ENCODE measurements around the gene ATAD1.

DNA sequence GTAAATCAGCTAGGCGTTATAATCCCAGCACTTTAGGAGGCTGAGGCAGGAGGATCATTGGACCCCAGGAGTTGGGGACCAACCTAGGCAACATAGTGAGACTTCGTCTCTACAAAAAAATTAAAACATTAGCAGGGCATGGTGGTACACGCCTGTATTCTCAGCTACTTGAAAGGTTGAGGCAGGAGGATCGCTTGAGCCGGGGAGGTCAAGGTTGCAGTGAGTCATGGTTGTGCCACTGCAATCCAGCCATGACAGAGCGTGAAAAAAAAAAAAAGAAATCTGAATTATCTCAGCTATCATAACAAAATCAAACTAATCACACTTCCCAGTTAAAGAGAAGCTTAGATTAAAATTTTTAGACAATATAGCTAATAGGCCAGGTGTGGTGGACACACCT lies 35.3 kb downstream of the ATAD1 start:
- TF ChIP-seq, protein P1, sequence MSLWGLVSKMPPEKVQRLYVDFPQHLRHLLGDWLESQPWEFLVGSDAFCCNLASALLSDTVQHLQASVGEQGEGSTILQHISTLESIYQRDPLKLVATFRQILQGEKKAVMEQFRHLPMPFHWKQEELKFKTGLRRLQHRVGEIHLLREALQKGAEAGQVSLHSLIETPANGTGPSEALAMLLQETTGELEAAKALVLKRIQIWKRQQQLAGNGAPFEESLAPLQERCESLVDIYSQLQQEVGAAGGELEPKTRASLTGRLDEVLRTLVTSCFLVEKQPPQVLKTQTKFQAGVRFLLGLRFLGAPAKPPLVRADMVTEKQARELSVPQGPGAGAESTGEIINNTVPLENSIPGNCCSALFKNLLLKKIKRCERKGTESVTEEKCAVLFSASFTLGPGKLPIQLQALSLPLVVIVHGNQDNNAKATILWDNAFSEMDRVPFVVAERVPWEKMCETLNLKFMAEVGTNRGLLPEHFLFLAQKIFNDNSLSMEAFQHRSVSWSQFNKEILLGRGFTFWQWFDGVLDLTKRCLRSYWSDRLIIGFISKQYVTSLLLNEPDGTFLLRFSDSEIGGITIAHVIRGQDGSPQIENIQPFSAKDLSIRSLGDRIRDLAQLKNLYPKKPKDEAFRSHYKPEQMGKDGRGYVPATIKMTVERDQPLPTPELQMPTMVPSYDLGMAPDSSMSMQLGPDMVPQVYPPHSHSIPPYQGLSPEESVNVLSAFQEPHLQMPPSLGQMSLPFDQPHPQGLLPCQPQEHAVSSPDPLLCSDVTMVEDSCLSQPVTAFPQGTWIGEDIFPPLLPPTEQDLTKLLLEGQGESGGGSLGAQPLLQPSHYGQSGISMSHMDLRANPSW (CRISPR knock-in tag; conservative IDR thresholded peaks at IDR 0.05; ENCODE audit: low read depth), result no peak
- TF ChIP-seq, protein P2, sequence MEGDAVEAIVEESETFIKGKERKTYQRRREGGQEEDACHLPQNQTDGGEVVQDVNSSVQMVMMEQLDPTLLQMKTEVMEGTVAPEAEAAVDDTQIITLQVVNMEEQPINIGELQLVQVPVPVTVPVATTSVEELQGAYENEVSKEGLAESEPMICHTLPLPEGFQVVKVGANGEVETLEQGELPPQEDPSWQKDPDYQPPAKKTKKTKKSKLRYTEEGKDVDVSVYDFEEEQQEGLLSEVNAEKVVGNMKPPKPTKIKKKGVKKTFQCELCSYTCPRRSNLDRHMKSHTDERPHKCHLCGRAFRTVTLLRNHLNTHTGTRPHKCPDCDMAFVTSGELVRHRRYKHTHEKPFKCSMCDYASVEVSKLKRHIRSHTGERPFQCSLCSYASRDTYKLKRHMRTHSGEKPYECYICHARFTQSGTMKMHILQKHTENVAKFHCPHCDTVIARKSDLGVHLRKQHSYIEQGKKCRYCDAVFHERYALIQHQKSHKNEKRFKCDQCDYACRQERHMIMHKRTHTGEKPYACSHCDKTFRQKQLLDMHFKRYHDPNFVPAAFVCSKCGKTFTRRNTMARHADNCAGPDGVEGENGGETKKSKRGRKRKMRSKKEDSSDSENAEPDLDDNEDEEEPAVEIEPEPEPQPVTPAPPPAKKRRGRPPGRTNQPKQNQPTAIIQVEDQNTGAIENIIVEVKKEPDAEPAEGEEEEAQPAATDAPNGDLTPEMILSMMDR (IDR thresholded peaks at IDR 0.05), result no peak
- TF ChIP-seq, protein P3, sequence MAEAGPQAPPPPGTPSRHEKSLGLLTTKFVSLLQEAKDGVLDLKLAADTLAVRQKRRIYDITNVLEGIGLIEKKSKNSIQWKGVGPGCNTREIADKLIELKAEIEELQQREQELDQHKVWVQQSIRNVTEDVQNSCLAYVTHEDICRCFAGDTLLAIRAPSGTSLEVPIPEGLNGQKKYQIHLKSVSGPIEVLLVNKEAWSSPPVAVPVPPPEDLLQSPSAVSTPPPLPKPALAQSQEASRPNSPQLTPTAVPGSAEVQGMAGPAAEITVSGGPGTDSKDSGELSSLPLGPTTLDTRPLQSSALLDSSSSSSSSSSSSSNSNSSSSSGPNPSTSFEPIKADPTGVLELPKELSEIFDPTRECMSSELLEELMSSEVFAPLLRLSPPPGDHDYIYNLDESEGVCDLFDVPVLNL (CRISPR knock-in tag; IDR thresholded peaks at IDR 0.05; ENCODE audit: borderline replicate concordance, low read depth), result no peak
- TF ChIP-seq, protein P4, sequence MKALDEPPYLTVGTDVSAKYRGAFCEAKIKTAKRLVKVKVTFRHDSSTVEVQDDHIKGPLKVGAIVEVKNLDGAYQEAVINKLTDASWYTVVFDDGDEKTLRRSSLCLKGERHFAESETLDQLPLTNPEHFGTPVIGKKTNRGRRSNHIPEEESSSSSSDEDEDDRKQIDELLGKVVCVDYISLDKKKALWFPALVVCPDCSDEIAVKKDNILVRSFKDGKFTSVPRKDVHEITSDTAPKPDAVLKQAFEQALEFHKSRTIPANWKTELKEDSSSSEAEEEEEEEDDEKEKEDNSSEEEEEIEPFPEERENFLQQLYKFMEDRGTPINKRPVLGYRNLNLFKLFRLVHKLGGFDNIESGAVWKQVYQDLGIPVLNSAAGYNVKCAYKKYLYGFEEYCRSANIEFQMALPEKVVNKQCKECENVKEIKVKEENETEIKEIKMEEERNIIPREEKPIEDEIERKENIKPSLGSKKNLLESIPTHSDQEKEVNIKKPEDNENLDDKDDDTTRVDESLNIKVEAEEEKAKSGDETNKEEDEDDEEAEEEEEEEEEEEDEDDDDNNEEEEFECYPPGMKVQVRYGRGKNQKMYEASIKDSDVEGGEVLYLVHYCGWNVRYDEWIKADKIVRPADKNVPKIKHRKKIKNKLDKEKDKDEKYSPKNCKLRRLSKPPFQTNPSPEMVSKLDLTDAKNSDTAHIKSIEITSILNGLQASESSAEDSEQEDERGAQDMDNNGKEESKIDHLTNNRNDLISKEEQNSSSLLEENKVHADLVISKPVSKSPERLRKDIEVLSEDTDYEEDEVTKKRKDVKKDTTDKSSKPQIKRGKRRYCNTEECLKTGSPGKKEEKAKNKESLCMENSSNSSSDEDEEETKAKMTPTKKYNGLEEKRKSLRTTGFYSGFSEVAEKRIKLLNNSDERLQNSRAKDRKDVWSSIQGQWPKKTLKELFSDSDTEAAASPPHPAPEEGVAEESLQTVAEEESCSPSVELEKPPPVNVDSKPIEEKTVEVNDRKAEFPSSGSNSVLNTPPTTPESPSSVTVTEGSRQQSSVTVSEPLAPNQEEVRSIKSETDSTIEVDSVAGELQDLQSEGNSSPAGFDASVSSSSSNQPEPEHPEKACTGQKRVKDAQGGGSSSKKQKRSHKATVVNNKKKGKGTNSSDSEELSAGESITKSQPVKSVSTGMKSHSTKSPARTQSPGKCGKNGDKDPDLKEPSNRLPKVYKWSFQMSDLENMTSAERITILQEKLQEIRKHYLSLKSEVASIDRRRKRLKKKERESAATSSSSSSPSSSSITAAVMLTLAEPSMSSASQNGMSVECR (CRISPR knock-in tag; IDR thresholded peaks at IDR 0.05; ENCODE audit: borderline replicate concordance), result no peak

All from WTC11 (cell line).